CD4-positive, alpha-beta T cell treated with Interleukin-6 for 4 hours (primary cell): ENCODE results near the gene CSMD2.
"Not testable (repeated sequence)": the region's sequence is repeated elsewhere in the genome, so short reads cannot be mapped to it uniquely, and the experiment has no call there.

ENCODE experiments used
- DNase-seq: peaks from one replicate; pipeline ENCODE4 v3.0.0-alpha.2; 2020; ENCODE audit warnings: mixed read lengths

The CSMD2 gene

GRCh38 chr1:34164771-34165391 is at the start of gene CSMD2:
Gene CSMD2 (minus strand): TSS chr1:34165230. CDS start chr1:34165097, 133 bp downstream.
- no peak for DNase-seq

DNA sequence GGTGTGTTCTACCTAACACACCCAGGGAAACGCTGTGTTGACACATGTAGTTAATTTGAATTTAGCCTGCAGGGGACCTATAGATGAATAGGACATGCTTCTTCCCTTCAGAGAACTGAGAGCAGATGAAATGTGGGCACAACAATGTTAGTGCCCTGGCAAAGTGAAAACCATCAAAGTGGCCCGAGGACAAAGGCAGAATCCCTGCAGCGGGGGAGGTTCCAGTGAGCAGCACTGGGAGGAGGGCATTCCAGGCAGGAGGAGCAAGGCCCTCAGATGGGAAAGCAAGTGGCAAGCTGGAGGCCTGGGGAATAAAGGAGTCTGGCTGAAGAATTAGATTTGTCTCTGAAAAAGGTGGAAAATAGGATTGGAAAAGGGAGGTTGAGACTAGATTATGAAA is 48.9 kb upstream of the CSMD2 start:
- no peak for DNase-seq

DNA sequence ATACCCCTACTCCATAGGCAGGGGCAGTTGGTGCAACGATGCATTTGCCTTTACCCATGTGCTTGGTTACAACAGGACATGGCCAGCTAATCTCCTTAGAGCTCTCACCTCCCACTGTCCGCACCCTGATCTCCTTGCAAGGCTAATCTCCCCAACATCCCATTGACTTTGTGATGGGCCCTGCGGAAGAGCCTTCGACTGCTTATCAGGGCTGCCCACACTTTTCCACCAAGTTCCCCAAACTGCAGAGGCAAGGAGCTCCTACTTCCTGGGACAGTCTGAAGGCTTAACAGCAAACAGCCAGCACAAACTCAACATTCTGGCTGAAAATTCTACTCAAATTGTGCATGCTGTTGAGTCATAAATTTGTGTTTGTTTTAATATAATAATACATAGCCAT is 47.6 kb upstream of the CSMD2 start:
- DNase-seq, result no peak

GRCh38 chr1:34199927-34200326 is 34.9 kb upstream of the CSMD2 start:
- no peak for DNase-seq

DNA sequence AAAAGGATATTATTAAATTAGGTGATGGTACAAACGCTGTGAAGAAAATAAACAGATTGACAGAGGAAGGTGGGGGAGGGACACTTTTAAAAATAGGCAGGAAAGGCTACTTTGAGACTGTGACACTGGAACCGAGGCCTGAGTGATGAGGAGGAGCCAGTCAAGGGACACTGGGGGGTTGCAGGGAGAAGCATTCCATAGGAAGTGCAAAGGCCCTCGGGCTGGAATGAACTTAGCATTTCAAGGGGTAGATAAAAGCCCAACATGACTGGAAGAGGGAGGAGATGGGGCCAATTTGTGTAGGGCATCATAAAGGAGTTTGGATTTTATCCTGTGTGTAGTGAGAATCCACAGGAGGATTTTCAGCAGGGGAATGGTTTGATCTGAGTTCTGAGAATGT is 27.6 kb upstream of the CSMD2 start:
- no peak for DNase-seq

DNA sequence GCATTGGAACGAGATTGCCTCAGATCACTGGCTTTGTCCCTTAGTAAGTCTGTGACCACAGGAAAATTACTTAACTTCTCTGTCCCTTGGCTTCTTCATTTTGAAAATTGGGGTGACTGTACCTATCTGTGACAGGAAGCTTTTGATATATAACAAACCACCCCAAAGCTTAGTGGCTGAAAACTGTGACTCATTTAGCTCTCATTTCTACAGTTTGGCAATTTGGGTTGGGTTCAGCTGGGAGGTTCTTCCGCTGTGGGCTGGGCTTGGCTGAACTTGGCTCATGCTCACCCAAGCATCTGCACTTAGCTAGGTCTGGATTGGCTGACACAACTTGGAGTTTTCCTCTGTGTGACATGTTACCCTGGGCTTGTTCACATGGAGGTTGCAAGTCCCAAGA is 25.7 kb upstream of the CSMD2 start:
- DNase-seq, result no peak

DNA sequence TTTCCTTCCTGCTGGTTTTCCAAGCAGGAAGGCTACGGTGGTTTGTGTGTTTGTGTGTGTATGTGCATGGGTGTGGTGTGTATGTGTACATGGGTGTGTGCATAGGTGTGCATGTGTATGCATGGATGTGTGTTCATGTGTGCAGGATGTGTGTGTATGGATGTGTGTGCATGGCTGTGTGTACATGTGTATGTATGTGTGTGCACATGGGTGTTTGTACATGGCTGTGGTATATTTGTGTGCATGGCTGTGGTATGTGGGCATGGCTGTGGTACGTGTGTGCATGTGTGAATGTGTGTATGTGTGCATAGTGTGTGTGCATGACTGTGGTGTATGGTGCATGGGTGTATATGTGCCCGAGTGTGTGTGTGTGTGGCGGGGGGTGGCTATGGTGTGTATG is 24.0 kb upstream of the CSMD2 start:
- no peak for DNase-seq

DNA sequence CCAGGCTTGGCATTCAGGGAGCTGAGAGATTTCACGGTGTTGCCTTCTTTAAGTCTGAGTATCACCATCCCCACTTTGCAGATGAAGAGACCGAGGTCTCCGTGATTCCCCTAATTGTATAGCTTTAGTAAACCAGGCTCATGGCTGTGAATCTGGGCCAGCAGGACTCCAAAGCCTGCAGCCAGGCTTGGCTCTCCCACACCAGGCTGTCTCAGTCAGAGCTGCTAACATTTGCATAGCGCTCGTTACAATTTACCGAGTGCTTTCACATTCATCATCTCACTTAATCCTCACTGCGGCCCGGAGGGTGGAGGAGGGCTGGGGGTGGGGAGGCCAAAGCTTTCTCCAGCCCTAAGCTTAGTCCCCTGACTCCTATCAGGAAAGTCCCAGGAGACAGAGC is 23.4 kb upstream of the CSMD2 start:
- no peak for DNase-seq

- no peak for DNase-seq
Observed at GRCh38 chr1:34186741-34187494, 21.9 kb upstream of the CSMD2 start.

GRCh38 chr1:34183381-34183780 is 18.4 kb upstream of the CSMD2 start:
- not testable (repeated sequence) for DNase-seq

DNA sequence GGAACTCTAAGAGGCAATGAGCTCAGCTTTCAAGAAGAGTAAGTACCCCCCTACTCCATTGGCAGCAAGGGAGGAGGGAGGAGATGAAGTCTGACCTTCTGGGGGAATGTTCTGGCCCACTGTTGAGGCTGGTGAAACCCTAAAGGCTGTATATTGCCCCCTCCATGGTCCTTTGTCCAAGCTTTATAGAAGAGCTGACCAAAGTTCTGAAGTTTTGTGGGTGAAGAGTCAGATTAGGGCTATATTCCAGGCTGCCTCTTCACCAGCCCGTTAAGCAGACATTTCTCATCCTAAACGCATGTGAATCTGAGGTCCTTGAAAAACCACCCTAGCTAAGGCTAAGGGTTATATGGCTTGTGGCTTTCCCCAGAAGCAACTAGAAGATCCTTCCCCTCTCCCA is 13.0 kb upstream of the CSMD2 start:
- DNase-seq, result no peak

GRCh38 chr1:34176830-34177603 is 12.0 kb upstream of the CSMD2 start, which contains the start of gene C1orf94:
Gene C1orf94 (plus strand): TSS chr1:34176907. CDS start chr1:34177790, 883 bp downstream.
- no peak for DNase-seq

DNA sequence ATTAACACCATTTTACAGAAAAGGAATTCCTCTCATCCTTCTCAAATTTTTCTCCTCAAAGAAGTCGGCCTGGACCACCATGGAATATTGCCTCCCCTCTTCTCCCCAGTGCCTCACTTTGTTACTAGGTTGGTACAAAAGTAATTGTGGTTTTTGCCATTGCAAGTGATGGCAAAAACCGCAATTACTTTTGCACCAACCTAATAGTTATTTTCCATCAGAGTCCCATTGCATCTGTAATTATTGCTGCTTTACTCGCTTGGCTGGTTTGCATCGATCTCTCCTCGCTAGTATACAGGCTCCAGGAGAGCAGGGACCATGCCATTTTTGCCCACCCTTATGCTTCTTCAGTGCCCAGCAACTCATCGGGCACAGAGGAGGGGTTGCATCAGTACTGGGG is 10.7 kb upstream of the CSMD2 start:
- DNase-seq, result no peak

GRCh38 chr1:34167389-34167788 is 2.4 kb upstream of the CSMD2 start:
- no peak for DNase-seq

- DNase-seq, result no peak
Observed at GRCh38 chr1:34166625-34167361, 1.8 kb upstream of the CSMD2 start.

GRCh38 chr1:34166191-34166624 is 1.2 kb upstream of the CSMD2 start:
- DNase-seq, result no peak

GRCh38 chr1:34165422-34165921 is 442 bp upstream of the CSMD2 start:
- no peak for DNase-seq

DNA sequence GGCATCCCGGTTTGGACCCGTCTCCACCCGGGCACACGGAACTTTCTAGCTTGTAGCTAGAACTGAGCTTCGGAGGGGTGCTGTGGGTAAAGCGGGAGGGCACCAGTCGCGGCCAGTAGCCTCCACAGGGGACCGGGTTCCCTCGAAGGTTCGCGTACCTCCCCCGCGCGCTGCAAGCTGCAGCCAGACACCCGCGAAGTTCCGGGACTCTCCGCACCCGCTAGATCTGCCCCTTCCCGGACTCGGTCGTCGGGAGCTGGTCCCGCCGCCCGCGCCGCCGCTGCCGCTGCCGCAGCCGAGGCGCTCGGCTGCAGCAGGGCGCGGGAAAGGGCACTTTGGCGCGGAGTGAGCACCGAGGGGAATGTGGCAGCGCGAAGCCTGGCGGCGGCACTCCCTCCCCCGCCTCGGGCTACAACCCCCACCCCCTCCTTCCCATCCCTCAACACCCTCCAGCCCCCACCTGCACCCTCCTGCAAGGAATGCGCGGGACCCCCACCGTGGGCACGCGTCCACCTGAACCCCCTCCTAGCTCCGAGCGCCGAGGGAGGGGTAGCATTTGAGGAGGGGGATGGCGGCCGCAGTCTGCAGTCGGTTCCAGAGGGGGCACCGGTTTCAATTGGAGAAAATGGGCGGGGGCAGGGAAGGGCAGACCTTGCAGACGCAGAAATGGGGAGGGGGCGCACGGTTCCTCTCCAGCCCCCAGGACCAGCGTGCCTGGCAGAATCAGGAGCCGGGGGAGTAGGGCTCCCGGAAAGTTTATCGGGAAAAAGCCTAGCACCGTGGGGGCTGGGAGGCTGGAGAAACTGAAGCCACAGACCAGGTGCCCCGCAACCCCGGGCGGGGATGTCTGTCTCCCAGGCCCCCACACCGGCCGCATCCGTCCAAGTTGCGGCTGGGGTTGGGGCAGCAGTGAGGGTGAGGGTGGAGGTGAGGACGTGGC is 968 bp downstream of the CSMD2 start:
- no peak for DNase-seq

- DNase-seq, result no peak
Observed at GRCh38 chr1:34162852-34163766, 1.9 kb downstream of the CSMD2 start.

- DNase-seq, result no peak
Observed at GRCh38 chr1:34156739-34157138, 8.3 kb downstream of the CSMD2 start.

DNA sequence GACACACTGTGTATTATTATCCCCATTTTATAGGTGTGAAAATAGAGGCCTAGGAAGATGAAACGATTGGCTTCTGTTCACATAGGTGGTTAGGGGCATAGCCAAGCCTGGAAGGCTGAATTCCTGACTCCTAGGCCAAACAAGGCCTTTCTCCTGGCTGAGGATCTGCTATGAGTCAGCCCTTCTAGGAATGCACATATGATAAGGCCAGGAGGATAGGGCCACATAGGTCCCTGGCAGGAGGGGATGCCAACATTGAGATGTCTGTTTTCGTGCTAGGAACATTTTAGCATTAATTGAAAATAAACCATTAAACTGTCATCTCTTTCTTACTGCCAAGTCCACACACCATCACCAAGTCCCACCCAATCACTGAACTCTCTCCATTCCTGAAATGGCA is 9.2 kb downstream of the CSMD2 start:
- DNase-seq, result no peak
